CD4-positive, alpha-beta T cell treated with Interleukin-6 for 4 hours (primary cell): ENCODE measurements around the gene KCND2.
"Not testable (repeated sequence)": the region's sequence is repeated elsewhere in the genome, so short reads cannot be mapped to it uniquely, and the experiment has no call there.

Source experiments
- DNase-seq: peaks from one replicate; pipeline ENCODE4 v3.0.0-alpha.2; 2020; ENCODE audit warnings: mixed read lengths

KCND2 gene

GRCh38 chr7:120272701-120273475, at the start of gene KCND2:
KCND2 (plus strand) TSS chr7:120273175.
- DNase-seq: no peak

GRCh38 chr7:120226188-120226587, 46.8 kb upstream of the KCND2 start:
- DNase-seq: no peak

DNA sequence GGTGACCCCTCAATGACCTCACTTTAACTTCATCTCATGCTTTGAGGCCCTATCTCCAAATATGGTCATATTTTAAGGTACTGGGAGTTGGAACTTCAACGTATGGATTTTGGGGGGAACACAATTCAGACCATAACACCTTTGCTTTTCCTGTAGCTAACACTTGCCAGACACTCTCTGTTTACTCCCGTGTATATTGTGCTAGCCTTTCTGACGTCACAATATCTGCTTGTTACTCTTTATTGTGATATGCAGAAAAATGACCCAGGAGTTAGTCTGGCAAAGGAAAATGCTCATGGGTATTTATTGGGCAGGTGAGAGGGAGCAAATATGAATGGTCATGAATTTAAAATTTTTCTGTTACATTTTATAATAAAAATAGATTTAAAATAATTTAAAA, 45.7 kb upstream of the KCND2 start:
- DNase-seq: no peak

DNA sequence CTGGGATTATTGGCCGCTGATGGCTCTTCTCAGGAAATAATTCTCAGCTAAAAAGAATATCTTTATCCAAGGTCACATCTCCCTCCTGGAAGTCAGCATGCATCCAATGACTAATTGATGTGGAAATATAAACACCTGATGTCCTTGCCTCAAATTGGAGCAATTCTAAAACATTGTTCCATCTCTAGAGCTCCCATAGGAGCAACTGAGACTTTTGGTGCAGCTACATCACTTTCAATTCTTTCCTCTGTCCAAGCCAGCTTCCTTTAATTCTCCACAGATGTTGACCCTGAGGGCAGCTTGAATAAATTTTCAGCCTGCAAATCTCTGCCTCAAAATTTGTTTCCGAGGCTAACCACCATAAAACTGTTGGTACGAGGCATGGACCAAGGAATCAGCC, 43.9 kb upstream of the KCND2 start:
- no peak for DNase-seq

DNA sequence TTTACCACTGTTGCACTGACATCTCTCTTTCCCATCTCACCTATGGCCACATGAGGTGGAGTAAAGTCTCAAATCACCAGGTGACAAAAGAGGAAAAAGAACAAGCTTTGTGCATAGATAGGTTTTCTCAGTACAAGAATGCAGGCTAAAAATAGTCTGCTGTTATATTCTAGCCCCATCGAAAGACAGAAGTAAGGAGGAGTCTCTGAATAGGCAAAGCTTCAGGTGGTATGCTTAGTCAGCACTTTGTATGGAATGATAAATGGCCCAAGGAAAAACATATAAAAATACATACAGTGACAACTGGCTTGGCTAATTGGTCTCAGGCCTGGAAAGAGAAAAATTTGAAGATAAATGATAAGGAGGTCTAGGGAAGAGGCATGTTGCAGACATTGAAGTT, 39.6 kb upstream of the KCND2 start:
- no peak for DNase-seq

DNA sequence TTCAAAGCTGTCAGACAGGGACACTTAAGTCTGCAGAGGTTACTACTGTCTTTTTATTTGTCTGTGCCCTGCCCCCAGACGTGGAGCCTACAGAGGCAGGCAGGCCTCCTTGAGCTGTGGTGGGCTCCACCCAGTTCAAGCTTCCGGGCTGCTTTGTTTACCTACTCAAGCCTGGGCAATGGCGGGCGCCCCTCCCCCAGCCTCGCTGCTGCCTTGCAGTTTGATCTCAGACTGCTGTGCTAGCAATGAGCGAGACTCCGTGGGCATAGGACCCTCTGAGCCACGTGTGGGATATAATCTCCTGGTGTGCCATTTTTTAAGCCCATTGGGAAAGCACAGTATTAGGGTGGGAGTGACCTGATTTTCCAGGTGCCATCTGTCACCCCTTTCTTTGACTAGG, 32.6 kb upstream of the KCND2 start:
- DNase-seq: not testable (repeated sequence)

GRCh38 chr7:120241973-120242372, 31.0 kb upstream of the KCND2 start:
- DNase-seq: no peak

GRCh38 chr7:120254845-120255244, 18.1 kb upstream of the KCND2 start:
- no peak for DNase-seq

GRCh38 chr7:120256344-120257070, 16.5 kb upstream of the KCND2 start:
- no peak for DNase-seq

DNA sequence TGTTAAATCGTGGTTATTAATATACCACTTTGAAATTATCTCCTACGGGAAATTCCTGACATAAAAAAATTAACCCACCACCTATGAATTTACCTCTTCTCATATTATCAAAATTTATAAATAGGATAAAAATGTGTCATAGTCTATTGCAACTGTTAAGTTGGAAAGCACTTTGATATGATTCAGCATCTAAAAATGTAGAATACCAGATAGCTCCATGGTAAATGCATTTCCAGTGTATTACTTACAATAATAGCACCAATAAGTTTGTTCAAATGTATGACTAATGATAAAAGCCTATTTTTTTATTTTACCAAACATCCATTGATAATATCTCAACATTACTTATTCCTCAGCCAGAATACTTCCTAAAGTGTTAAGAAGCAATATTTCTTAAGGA, 13.6 kb upstream of the KCND2 start:
- DNase-seq: no peak

GRCh38 chr7:120260111-120260510, 12.9 kb upstream of the KCND2 start:
- DNase-seq: no peak

DNA sequence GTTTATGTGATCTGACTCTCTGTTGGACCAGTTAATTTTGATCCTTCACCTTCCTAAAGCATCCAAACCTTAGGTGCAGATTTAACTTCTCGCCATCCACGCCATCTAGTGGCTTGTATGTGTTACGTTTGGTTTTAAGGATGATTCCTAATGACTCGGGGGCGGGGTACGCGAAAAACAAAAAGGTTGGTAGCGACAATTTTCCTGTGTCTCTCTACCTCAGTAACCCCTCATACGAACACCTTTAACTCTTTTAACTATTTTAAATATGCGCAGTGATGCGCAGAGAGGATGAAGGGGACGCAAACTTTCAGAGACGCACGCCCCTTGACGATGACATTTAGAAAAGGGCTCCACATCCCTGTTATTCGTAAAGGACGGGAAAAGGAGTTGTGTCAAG, 714 bp upstream of the KCND2 start:
- DNase-seq: no peak

- DNase-seq: no peak
These were observed 551 bp downstream of the KCND2 start for GRCh38 chr7:120273476-120273975.

- DNase-seq: no peak
These were observed 1.5 kb downstream of the KCND2 start for GRCh38 chr7:120274482-120274881.

GRCh38 chr7:120274899-120275298, 1.9 kb downstream of the KCND2 start:
- no peak for DNase-seq

DNA sequence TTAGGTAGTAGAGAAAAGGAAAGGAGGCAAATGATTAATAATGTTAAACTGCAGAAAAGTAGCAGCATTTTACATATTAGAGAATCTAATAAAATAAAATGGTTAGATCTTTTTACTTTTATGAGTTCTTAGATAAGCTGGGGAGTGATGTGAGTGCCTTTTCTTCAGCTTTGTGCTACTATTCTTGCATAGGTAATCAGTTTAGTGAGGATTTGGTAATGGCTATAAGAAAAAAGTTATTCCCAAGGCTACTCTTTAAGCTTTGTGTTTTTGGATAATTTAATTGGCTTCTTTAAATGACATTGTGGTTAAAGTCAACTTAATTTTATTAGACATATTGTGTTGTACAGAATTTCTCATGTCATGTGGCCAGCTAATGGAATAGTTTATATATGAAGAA, 3.7 kb downstream of the KCND2 start:
- no peak for DNase-seq

DNA sequence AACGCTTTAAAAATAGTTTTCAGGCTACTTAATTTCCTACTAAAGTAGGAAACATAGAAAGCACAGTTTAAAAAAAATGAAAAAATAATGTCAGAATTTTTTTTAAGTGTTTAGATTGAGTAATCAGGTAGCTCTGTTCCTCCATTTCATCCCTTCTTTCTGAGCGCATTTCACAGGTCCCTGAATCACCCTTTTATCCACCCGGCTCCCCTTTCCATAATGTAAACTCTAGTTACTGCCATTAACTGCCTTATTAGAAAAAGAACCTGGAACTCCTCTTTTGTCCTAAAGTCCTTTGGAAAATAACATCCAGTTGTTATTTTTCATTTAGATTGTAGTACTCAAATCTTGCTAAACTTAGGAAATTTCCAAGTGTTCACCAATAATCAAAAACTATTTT, 5.8 kb downstream of the KCND2 start:
- no peak for DNase-seq

- DNase-seq: no peak
These were observed 7.8 kb downstream of the KCND2 start for GRCh38 chr7:120280743-120281142.

DNA sequence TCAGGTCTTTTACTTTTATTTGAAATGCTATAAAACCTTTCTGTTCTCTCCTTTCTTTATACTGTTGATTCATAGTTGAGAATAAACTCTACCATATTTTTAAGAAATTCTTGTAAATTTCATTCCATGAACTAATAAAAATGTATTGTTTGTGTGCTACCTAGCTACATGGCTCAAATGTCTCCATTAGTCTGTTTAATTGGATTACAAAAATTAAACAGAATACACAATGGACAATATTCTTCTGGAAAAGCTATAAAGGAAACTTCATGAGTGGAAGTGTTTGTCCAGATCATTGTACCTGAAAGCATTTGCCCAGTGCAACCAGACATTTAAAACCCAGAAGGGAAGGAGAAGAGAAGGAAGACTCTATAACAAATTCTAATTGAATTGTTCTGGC, 20.1 kb downstream of the KCND2 start:
- DNase-seq: no peak

- DNase-seq: no peak
These were observed 29.2 kb downstream of the KCND2 start for GRCh38 chr7:120302190-120302589.

GRCh38 chr7:120303105-120303504, 30.1 kb downstream of the KCND2 start:
- no peak for DNase-seq

GRCh38 chr7:120304674-120305073, 31.7 kb downstream of the KCND2 start:
- DNase-seq: no peak

DNA sequence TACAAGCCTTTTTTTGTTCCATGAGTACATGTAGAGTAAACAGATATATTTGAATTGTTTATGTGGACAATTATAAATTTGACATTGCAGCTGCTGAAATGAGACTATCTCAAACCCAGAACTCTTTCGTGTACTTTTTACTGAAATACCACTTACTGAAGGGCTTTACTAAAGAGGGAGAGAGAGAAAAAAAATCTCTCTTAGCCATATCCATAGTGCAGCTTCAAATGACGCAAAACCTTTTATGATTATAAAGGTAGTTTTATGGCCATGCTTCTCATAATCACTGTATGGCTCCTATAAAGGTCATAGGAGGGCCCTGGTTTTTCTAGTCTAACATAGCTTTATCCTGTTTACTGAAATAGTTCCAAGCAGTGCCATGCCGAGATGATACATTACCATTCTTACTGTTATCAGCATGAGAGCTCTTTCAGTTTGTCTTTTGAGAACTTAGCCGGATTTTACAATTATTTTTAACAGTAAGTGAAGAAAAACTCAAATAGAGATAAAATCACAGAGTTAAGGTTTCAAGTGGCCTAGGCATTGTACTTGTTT, 35.1 kb downstream of the KCND2 start:
- DNase-seq: no peak
